Esophagus squamous epithelium (tissue), 5 donors: ENCODE results near the gene SOX18. TPM values are rescaled to one million over a fixed set of nuclear protein-coding genes. Genes with fewer than 3 reads are reported as not detected.
A peak's percentile ranks its signal among the peaks of the same experiment; 100 is the strongest.

ENCODE experiments used
- DNase-seq: peaks from one replicate; lab custom pipeline; 2025; lab: John Stamatoyannopoulos, UW
- H3K27ac ChIP-seq, 4 donors: fragments of 200-600 bp; sonication (generic); one replicate each; pipeline ENCODE4 v1.5.1; 2016 to 2019; ENCODE audit warnings: mild to moderate bottlenecking in 1 of 4
- H3K27me3 ChIP-seq, 4 donors: fragments of 200-600 bp; sonication (generic); 1 replicate in 3 of 4; 2 replicates in 1 of 4; pipeline versions ENCODE4 v1.5.1 to v1.6.0; 2017 to 2021; ENCODE audit warnings: antibody characterized with exemption in 1 of 4
- H3K36me3 ChIP-seq, 3 donors: fragments of 200-600 bp; sonication (generic); one replicate each; pipeline ENCODE4 v1.5.1; 2016 to 2019
- H3K4me1 ChIP-seq, 3 donors: fragments of 200-600 bp; sonication (generic); one replicate each; pipeline ENCODE4 v1.5.1; 2017 to 2019
- H3K4me3 ChIP-seq, 4 donors: fragments of 200-600 bp; sonication (generic); 1 replicate in 3 of 4; 2 replicates in 1 of 4; pipeline ENCODE4 v1.5.1; 2016 to 2019; ENCODE audit warnings: mild to moderate bottlenecking in 2 of 4, moderate library complexity in 1 of 4
- H3K9me3 ChIP-seq, 3 donors: fragments of 200-600 bp; sonication (generic); one replicate each; pipeline ENCODE4 v1.5.1; 2016 to 2019
- POLR2A ChIP-seq, 4 donors: fragments of 450-650 bp; IDR thresholded peaks; one replicate each; pipeline ENCODE4 v1.6.1; 2017; ENCODE audit warnings: antibody characterized with exemption in 4 of 4, mild to moderate bottlenecking in 4 of 4, moderate library complexity in 3 of 4
- WGBS, 2 donors: methylation state at CpG; one replicate each; pipeline ENCODE4 v1.1.5; 2018; 5-methylcytosine and 5-hydroxymethylcytosine counted together
- intact Hi-C: fragments of 100-400 bp; cut with DNase I; formaldehyde crosslinking; loops from one replicate; pipeline ENCODE4 v1.15.0; 2022
- total RNA-seq, 4 donors: library from RNA; depleted of rRNA; stranded (reverse); fragments of >200 nt; gene quantifications; one replicate each; pipeline ENCODE4 v1.1.0, GENCODE V29; 2016
- TF ChIP-seq, protein P1 (sequence below), 6 experiments: fragments of 450-650 bp in 4 of 6; fragments of 200-600 bp in 2 of 6; sonication (generic) in 2 of 6; IDR thresholded peaks; one replicate each; pipeline ENCODE4 v1.5.1; 2016 to 2019; ENCODE audit warnings: antibody characterized with exemption in 6 of 6, mild to moderate bottlenecking in 4 of 6, moderate library complexity in 4 of 6
- donor health status: DM: yes; HTN: yes; CAD: no.

The SOX18 gene
- total RNA-seq, 4 donors from 2014 or later, result 1.3 to 4.5 (median 3.9) TPM

- peaks cover 0 to 51% (median 0%) of the 10 kb centered on the region in 4 donors for H3K27me3 ChIP-seq
- DNase-seq, result no peak
- intact Hi-C loops, result loop anchor here (10.0 kb wide), 1 partner anchor 51 kb away; the partner anchor contains the start of gene PRPF6
- no CpG with 5 or more reads among the region's 10 CpGs for WGBS, 2 donors
- H3K4me3 ChIP-seq, result no peak within 1 kb of the TSS
- H3K4me1 ChIP-seq, result peaks cover 19 to 52% (median 29%) of the 10 kb centered on the region in 3 donors
- TF ChIP-seq, protein P1, sequence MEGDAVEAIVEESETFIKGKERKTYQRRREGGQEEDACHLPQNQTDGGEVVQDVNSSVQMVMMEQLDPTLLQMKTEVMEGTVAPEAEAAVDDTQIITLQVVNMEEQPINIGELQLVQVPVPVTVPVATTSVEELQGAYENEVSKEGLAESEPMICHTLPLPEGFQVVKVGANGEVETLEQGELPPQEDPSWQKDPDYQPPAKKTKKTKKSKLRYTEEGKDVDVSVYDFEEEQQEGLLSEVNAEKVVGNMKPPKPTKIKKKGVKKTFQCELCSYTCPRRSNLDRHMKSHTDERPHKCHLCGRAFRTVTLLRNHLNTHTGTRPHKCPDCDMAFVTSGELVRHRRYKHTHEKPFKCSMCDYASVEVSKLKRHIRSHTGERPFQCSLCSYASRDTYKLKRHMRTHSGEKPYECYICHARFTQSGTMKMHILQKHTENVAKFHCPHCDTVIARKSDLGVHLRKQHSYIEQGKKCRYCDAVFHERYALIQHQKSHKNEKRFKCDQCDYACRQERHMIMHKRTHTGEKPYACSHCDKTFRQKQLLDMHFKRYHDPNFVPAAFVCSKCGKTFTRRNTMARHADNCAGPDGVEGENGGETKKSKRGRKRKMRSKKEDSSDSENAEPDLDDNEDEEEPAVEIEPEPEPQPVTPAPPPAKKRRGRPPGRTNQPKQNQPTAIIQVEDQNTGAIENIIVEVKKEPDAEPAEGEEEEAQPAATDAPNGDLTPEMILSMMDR (IDR thresholded peaks at IDR 0.05), result no peak
- TF ChIP-seq POLR2A (IDR thresholded peaks at IDR 0.05), result no peak
- H3K9me3 ChIP-seq, result no peaks in the 10 kb centered on the region
- H3K36me3 ChIP-seq, result peaks cover 6 to 47% (median 10%) of the 10 kb centered on the region in 3 donors
- H3K27ac ChIP-seq, result peak within 1 kb of the TSS in 1 of 4 donors; percentile 4
Measured at GRCh38 chr20:64035933-64036345, 13.5 kb downstream of the SOX18 start, which contains the start of gene C20orf204. Gene C20orf204, plus strand, starts transcription at chr20:64036182. Its CDS starts 142 bp downstream, at chr20:64036324.

DNA sequence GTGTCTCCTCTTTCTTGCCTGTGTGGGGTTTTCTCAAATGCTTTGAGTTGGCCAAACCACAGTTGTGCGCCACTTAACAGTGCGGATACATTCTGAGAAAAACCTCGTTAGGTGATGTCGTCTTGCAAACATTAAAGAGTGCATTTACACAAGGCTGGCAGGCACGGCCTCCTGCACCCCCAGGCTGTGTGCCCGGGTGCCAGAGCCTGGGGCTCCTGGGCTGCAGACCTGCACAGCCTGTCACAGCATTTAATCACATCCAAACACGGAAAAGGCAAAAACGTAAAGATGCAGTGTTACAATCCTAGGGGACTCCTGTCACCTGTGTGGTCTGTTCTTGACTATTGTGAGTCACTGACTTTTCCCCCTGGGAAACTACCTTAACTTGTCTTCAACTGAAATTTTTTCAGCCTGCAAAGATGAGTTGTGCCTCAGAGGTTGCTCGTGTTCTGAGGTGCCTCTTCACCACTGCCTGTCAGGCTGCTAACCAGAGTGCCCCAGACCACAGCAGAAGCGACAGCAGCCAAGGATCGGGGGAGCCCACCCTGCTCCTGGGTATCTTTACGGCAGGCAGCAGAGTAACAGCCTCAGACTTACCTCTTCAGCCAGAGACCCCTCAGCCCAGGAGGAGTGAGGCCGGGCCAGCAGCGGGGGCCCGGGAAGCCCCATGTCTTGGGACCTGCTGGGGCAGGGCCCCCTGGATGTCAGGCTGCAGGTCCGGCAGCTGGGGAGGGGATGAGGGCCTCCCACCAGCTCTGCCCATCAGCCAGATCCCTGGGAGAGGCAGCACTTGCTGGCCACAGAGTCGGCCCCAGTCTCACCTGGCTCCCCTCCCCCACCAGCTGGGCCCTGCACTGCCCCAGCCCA lies 14.1 kb downstream of the SOX18 start:
- Histone ChIP-seq H3K27me3 (peaks cover 0 to 45% (median 0%) of the 10 kb centered on the region in 4 donors), H3K4me1 (peaks cover 19 to 46% (median 22%) of the 10 kb centered on the region in 3 donors), H3K27ac (no peak overlapping the region), H3K36me3 (peaks cover 6 to 54% (median 12%) of the 10 kb centered on the region in 3 donors), H3K4me3 (no peak overlapping the region), H3K9me3 (no peaks in the 10 kb centered on the region)
- TF ChIP-seq, protein P1 (IDR thresholded peaks at IDR 0.05), result no peak
- TF ChIP-seq POLR2A (IDR thresholded peaks at IDR 0.05), result no peak
- DNase-seq, result no peak
- 66 to 67% methylated on average over 12 to 15 of the region's 17 CpGs for WGBS, 2 donors
- intact Hi-C loops, result loop anchor here (10.0 kb wide), 1 partner anchor 50 kb away; the partner anchor contains the start of gene PRPF6

GRCh38 chr20:64033981-64034493 lies 15.4 kb downstream of the SOX18 start:
- H3K36me3 ChIP-seq, result peaks cover 18 to 66% (median 24%) of the 10 kb centered on the region in 3 donors
- no peaks in the 10 kb centered on the region for H3K9me3 ChIP-seq
- TF ChIP-seq POLR2A (IDR thresholded peaks at IDR 0.05), result no peak
- TF ChIP-seq, protein P1 (IDR thresholded peaks at IDR 0.05), result no peak
- peaks cover 0 to 32% (median 0%) of the 10 kb centered on the region in 4 donors for H3K27me3 ChIP-seq
- 40 to 88% methylated on average over 1 to 8 of the region's 11 CpGs for WGBS, 2 donors
- H3K4me3 ChIP-seq, result no peak overlapping the region
- H3K27ac ChIP-seq, result no peak overlapping the region
- peaks cover 12 to 33% (median 14%) of the 10 kb centered on the region in 3 donors for H3K4me1 ChIP-seq
- intact Hi-C loops, result loop anchor here (10.0 kb wide), 1 partner anchor 49 kb away; the partner anchor contains the start of gene PRPF6
- no peak for DNase-seq

DNA sequence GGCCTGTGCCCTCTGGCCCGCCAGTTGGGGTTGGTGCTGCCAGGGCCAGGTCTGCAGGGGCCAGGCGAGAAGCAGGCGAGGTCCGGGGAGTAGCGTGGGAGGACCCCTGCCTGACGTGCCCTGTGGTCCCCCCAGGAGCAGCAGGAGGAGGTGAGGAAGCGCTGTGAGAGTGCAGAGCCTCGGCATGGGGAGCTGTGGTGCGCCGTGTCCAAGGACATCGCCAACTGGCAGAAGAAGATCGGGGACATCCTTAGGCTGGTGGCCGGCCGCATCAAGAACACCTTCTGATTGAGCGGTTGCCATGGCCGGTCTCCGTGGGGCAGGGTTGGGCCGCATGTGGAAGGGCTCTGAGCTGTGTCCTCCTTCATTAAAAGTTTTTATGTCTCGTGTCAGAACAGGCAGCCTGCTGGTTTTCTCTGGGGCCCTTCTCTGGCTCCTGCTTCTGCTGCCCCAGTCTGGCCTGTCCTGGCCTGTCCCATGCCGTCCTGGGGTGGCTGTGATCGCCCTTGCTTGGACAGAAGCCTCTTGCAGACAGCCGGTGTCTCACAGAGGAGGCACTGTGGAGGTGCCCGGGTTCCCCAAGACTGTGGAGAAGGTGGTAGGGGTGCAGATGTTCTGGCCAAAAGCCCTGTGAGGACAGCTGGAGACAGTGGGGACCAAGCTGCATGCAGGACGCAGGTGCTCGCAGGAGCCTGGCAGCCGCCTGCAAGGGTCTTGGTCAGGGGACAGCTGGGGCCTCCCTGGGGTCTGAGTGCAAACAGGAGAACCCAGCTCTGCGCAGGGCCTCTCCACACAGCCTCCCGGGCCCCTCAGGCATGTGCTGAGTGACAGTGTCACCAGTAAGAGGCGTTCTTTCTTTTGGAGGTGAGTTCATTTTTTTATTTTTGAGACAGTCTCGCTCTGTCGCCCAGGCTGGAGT lies 16.5 kb downstream of the SOX18 start:
- H3K4me3 ChIP-seq, result no peak overlapping the region
- no peak for DNase-seq
- TF ChIP-seq POLR2A (IDR thresholded peaks at IDR 0.05), result no peak
- TF ChIP-seq, protein P1 (IDR thresholded peaks at IDR 0.05), result no peak
- H3K9me3 ChIP-seq, result no peaks in the 10 kb centered on the region
- peaks cover 24 to 77% (median 34%) of the 10 kb centered on the region in 3 donors for H3K36me3 ChIP-seq
- peaks cover 0 to 21% (median 0%) of the 10 kb centered on the region in 4 donors for H3K27me3 ChIP-seq
- H3K27ac ChIP-seq, result no peak overlapping the region
- intact Hi-C loops, result loop anchor here (10.0 kb wide), 1 partner anchor 48 kb away; the partner anchor contains the start of gene PRPF6
- WGBS, 2 donors, result 72 to 84% methylated on average over 10 to 16 of the region's 31 CpGs
- peaks cover 4 to 22% (median 8%) of the 10 kb centered on the region in 3 donors for H3K4me1 ChIP-seq
